Hippocampal formation (tissue), 2 donors: ENCODE measurements around the gene FEM1C.
A peak's percentile ranks its signal among the peaks of the same experiment; 100 is the strongest.

ENCODE experiments used
- DNase-seq, 2 donors: peaks; one replicate each; lab custom pipeline; 2025; lab: John Stamatoyannopoulos, UW

Gene FEM1C

GRCh38 chr5:115544436-115545350 is at the start of gene FEM1C:
Gene FEM1C (minus strand): TSS chr5:115544775. CDS start chr5:115543493, 1,282 bp downstream.
- peak; percentile 98 for DNase-seq

GRCh38 chr5:115589043-115589442 is 44.5 kb upstream of the FEM1C start:
- no peak for DNase-seq

DNA sequence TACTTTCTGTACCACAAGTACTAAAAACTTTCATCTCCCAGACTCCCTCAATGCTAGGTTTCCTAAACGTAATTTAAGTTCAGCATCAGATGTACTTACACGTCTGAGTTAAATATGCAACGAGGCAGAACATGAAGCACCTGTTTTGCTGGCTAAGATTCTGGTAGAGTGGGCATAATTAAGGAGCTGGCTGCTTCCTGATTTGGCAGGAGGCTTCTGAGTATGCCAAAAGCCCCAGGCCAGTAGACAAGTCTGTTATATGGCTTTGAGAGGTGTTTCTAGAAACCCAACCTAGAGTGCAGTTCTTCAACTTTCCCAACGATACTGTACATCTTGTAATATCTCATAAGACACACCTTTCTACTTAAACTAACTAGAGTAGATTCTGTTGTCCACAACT is 44.1 kb upstream of the FEM1C start:
- DNase-seq, result no peak

DNA sequence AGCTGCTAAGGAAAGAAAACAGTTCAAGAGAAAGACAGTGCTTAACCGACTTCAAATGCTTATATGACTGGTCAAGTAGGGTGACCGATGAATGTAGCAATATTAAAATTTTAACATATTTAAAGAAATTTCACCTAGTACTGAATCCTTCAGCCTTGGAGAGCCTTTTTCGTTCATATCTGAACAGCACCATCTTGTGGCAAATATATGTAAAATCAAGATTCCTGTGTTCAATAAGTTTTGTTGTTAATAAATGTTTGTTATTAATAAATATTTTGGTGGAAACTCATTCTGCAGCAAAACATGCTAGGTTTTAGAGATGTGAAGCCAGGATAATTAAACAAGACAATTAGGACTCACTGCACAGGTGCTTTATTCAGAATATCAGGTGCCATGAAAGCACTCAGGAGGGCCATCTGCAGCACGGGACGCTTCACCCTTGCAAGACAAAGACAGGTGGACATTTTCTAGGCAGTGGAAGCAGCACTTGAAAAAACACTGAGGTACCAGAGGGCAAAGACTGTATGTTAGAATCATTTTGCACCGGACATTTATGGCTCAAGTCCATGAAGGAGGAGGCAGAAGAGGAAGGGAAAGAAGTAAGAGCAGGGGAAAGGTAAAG is 42.1 kb upstream of the FEM1C start:
- DNase-seq, result peak in 1 of 2 donors; percentile 60

GRCh38 chr5:115585265-115585664 is 40.7 kb upstream of the FEM1C start:
- no peak for DNase-seq

- no peak for DNase-seq
These were observed 39.9 kb upstream of the FEM1C start for GRCh38 chr5:115584501-115584900.

DNA sequence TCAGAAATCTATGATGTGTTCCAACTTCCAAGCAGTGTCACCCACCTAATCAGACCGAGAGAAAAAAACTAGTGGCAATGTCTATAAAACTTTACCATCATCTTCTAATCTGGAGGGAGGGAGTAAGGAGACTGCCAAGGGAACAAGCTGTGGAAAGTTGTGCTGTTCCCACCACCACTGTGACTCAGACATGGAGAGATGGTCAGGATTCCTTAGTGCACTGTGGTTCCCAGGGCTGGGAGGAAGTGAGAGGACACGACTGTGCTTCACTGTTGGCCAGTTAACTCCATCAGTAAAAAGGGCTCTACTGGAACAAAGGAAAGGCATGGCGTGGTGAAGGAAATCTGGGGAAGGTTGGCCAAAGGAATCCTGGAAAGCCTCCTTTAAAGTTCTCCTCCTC is 38.9 kb upstream of the FEM1C start:
- no peak for DNase-seq

DNA sequence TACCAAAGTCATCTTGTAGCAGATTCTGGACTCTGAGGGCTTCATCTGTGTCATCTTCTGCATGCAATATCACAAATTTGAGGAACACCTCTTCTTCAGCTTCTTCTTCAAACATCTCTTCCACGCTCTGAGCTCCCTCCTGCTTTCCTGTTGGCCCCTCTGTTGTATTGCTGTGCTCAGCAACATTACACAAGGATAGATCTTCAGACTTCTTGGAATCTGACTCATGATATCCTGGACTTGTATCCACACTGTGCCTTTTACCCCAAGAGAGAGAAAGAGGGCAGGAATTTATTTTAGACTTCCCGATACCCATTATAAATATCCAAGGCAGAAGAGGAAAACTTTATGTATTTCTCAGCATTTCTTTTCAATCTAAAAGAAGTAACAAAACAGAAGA is 36.4 kb upstream of the FEM1C start:
- DNase-seq, result no peak

- DNase-seq, result no peak
These were observed 35.2 kb upstream of the FEM1C start for GRCh38 chr5:115579747-115580173.

- peak; percentile 17 to 42 for DNase-seq
These were observed 34.6 kb upstream of the FEM1C start for GRCh38 chr5:115579216-115579615.

GRCh38 chr5:115578657-115579056 is 34.1 kb upstream of the FEM1C start:
- DNase-seq, result no peak

DNA sequence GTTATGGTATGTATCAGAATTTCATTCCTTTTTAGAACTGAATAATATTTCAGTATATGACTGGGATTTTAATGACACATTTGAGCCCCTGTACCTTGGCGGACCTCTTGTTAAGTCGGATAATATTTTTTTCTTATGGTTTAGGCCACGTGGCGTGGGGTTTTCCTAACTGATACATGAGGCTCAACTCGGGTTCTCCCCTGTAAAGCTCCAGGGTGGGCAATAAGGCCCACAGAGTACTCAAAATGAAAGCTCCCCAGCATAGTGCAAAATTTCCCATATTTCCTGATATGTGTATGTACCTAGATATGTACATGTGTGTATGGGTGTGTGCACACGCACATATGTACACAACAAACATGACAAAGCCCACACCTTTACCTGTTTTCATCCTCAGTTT is 33.2 kb upstream of the FEM1C start:
- no peak for DNase-seq

DNA sequence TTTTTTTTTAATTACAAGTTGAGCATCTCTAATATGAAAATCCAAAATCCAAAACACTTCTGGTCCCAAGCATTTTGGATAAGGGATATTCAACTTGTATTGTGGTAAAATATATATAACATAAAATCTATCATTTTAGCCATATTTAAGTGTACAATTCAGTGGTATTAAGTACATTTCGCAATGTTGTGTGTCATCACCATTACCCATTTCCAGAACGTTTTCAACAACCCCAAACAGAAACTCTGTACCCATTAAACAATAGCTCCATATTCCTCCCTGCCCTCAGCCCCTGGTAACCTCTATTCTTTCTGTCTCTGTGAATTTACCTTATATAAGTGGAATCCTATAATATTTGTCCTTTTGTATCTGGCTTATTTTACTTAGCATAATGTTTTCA is 32.8 kb upstream of the FEM1C start:
- DNase-seq, result no peak

DNA sequence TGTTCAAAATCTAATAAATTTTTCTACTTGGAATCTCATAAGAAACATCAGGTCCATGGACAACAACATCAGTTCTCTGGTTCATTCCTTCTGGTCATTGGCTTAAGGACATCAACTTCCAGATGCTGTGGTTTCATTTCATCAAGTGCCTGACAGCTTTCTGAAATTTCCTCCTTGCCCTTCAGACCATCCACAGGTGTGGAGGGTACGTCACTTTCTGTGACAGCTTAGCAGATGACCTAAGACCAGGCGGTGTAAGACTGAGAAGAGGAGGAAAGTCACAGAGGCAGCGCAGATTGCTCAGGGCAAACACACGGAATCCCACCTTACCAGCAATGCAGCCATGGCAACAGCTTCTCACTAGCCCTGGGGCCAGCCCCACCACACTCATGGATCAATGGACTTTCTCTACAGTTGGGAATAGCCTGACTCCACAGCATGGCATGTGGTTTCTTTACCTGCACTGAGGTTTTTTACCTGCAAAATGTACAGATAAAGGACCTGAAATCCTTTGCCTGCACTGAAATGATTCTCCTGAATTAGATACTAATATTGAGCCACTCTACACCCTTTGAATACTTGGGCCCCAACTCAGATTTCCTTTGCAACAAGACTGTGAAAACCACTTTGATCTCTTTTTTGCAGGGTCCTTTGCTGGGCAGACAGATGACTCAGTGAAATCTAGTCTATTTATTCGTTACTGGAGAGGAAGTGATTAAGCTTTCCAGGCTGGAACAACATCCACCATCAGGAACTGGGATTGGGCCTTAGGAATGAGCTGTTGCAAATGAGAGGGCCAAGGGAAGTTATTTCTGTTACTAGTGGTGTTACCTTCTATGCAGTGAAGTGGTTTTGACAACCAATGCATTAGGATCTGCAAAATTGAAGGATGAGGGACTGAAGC is 30.8 kb upstream of the FEM1C start:
- no peak for DNase-seq

DNA sequence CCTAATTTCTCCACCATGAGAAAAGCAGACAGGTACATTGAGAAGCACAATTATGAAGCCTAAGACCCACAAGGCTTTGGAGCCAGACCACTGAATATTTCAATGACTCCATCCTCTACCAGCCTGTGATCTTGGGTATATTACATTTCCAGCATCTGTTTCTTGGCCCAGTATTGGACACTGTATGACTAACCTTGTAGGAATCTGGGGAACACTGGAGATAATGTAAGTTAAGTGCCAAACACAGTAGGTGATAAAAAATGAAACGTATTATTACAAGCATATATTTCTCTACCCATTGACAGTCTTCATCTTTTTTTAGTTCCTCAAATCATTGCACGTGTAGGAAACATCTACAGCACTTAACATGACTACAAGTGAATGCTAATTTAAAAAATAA is 28.6 kb upstream of the FEM1C start:
- no peak for DNase-seq

- peak; percentile 82 to 97 for DNase-seq
These were observed 26.9 kb upstream of the FEM1C start for GRCh38 chr5:115571441-115571878.

DNA sequence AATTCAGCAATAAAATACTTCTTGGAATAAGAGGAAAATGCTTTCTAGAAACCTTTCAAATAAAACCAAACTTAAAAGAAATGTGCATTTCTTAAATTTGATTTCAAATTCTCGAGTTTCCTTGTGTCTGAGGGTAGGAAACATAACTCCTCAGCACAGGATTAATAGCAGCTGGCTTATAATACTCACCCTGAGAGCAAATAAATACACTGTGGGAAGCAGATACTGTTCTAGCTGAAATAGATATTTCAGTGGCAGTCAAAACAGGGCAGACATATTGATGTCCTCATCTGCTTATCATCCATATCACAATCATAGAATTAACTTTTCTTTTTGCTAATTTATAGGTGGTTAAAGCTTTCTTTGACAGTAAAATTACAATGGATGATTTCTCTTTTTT is 24.1 kb upstream of the FEM1C start:
- DNase-seq, result no peak

DNA sequence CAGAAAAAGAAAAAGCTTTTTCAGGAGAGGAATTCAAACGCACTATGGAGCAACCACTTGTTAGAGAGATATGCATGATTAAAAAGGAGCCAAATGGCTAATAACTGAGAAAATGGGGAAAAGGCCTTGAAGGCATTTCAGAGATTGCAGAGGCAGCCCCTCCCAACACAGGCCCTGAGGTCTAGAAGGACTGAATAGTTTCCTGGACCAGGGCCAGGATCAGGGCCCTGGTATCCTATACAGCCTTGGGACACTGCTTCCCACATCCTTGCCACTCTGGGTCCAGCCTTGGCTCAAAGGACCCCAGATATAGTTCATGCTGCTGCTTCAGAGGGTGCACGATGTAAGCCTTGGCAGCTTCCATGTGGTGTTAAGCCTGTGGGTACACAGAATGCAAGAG is 20.7 kb upstream of the FEM1C start:
- DNase-seq, result no peak

DNA sequence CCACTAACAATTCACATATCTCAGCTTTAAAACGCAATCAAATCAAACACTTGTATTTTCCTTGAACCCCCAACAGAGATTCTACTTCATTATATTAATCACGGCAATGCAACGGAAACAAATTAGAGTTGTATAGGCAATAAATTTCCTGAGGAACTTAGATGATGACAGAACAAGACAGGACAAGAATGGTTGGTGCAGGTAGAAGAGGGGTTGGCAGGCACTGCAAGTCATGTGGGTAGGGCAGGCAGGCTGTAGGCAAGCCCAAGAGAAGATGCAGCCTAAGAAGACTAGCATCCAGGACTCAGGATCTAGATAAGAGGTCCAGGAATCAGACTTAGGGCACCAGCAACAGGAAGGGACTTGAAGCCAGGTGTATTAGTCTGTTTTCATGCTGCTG is 16.6 kb upstream of the FEM1C start:
- no peak for DNase-seq

DNA sequence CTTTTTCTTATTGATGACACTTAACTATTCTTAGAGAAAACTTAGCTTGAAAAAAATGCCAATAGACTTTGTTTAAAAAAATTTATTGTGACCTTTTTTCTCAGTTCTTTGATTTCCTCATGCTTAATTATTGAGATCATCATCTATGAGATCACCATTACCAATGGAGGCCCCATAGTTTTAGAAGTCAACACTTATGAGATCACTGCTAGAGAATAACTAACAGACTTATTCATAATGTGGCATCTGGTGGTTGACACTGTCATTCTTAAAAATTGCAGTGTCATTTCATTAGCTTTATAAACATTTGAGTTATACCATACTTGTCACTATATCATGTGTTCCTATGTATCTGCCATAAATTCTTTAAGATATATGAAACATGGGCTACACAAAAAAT is 14.9 kb upstream of the FEM1C start:
- DNase-seq, result no peak

GRCh38 chr5:115558388-115558956 is 13.9 kb upstream of the FEM1C start:
- no peak for DNase-seq
